RKO (cell line): ENCODE results near the gene COPS9.
A peak's percentile ranks its signal among the peaks of the same experiment; 100 is the strongest.

ENCODE experiments used
- DNase-seq: peaks from one replicate; pipeline ENCODE4 v3.0.0-alpha.2; 2016; ENCODE audit warnings: low spot score

The COPS9 gene

GRCh38 chr2:240147911-240148587 lies 11.9 kb upstream of the COPS9 start:
- no peak for DNase-seq

- DNase-seq: no peak
Measured at GRCh38 chr2:240147382-240147781, 11.3 kb upstream of the COPS9 start.

- DNase-seq: no peak
Measured at GRCh38 chr2:240146627-240147278, 10.6 kb upstream of the COPS9 start.

- DNase-seq: no peak
Measured at GRCh38 chr2:240146141-240146561, 10.0 kb upstream of the COPS9 start.

GRCh38 chr2:240145461-240145860 lies 9.4 kb upstream of the COPS9 start:
- DNase-seq: no peak

GRCh38 chr2:240144649-240145261 lies 8.7 kb upstream of the COPS9 start:
- no peak for DNase-seq

GRCh38 chr2:240143801-240144648 lies 7.9 kb upstream of the COPS9 start:
- DNase-seq: peak; percentile 54

GRCh38 chr2:240143276-240143675 lies 7.2 kb upstream of the COPS9 start:
- no peak for DNase-seq

- no peak for DNase-seq
Measured at GRCh38 chr2:240142859-240143258, 6.8 kb upstream of the COPS9 start.

- no peak for DNase-seq
Measured at GRCh38 chr2:240142256-240142775, 6.2 kb upstream of the COPS9 start.

GRCh38 chr2:240141736-240142135 lies 5.6 kb upstream of the COPS9 start:
- DNase-seq: no peak

- no peak for DNase-seq
Measured at GRCh38 chr2:240140920-240141319, 4.8 kb upstream of the COPS9 start.

GRCh38 chr2:240140511-240140910 lies 4.4 kb upstream of the COPS9 start, which contains the start of gene OTOS:
Gene OTOS, minus strand, starts transcription at chr2:240140658. Its CDS starts 332 bp downstream, at chr2:240140326.
- DNase-seq: no peak

GRCh38 chr2:240139666-240140393 lies 3.7 kb upstream of the COPS9 start:
- DNase-seq: no peak

GRCh38 chr2:240139011-240139441 lies 2.9 kb upstream of the COPS9 start:
- DNase-seq: no peak

GRCh38 chr2:240138254-240138984 lies 2.3 kb upstream of the COPS9 start:
- peak; percentile 53 for DNase-seq

GRCh38 chr2:240137596-240138253 lies 1.6 kb upstream of the COPS9 start:
- no peak for DNase-seq

- DNase-seq: no peak
Measured at GRCh38 chr2:240136671-240137292, 677 bp upstream of the COPS9 start.

- DNase-seq: peak; percentile 9
Measured at GRCh38 chr2:240135706-240136012, 446 bp downstream of the COPS9 start.
